GM19239 (cell line): ENCODE data around the gene ARHGAP15.

Source experiments
- DNase-seq: peaks from one replicate; pipeline ENCODE4 v3.0.0; 2011; ENCODE audit warnings: low spot score; ENCODE audit not compliant: insufficient read length
- FAIRE-seq: peaks from 2 replicates; lab custom pipeline; 2011; peaks lifted over from hg19 to GRCh38; lab: Jason Lieb, UNC

Gene ARHGAP15

DNA sequence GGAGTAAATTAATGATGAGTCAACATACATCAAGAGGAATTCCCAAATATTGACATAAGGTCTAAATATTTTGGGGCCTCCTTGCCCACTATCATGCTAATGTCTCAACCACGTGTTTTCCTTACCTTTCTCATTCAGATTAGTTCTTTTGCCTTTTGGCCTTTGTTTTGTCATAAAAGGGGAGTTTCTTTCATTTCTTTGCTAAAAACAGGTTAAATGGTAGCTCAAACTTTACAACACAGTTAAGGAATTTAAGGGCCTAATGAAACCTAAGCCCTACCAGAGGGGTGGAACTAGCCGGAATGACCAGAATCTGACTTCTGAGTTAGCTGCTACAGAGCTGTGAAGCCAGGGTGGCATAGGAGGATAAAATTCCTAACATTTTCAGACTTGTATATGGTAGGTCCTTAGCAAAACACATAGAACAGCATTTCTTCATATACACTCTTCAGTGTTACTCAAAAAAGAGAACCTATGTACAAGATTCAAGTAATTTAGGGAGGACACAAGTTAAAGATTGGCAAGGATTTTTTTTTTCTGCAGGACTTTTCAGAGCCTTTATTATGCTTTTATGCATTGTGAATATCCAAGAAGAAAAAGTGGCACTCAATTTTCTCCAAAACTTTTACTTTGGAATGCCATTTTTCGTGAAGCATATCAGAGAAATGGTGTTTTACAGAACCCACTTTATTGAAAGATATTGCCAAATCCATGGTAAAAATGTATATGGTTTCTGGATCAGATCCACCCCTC, 633.1 kb downstream of the ARHGAP15 start:
- FAIRE-seq: no peak
- DNase-seq: no peak

- FAIRE-seq (no peak), DNase-seq (no peak)
These were observed 635.0 kb downstream of the ARHGAP15 start for GRCh38 chr2:143764261-143764660.

GRCh38 chr2:143764706-143765105, 635.5 kb downstream of the ARHGAP15 start:
- FAIRE-seq: no peak
- DNase-seq: no peak

GRCh38 chr2:143768991-143769390, 639.8 kb downstream of the ARHGAP15 start:
- no peak for FAIRE-seq
- no peak for DNase-seq

DNA sequence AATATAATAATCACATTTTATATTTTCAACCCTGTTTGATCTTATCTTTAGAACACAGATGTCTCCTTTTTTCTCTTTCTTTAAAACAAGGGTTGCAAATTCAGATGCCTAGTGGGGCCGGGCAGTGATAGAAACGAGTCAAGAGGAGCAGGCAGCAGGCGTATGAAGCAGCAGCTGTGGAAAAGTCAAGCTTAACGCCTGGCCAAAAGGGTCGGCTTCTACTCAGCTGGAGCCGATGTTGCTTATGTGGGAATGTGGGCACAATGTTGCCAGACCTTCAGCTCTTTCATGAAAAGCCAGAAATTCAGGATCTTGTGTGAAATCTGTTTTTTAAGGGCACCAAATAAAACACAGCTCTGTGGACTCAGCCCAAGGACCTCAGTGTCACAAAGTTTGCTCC, 642.7 kb downstream of the ARHGAP15 start:
- FAIRE-seq: no peak
- no peak for DNase-seq

GRCh38 chr2:143776526-143777297, 647.5 kb downstream of the ARHGAP15 start:
- FAIRE-seq (no peak), DNase-seq (no peak)

- FAIRE-seq (no peak), DNase-seq (no peak)
These were observed 649.8 kb downstream of the ARHGAP15 start for GRCh38 chr2:143779021-143779420.

DNA sequence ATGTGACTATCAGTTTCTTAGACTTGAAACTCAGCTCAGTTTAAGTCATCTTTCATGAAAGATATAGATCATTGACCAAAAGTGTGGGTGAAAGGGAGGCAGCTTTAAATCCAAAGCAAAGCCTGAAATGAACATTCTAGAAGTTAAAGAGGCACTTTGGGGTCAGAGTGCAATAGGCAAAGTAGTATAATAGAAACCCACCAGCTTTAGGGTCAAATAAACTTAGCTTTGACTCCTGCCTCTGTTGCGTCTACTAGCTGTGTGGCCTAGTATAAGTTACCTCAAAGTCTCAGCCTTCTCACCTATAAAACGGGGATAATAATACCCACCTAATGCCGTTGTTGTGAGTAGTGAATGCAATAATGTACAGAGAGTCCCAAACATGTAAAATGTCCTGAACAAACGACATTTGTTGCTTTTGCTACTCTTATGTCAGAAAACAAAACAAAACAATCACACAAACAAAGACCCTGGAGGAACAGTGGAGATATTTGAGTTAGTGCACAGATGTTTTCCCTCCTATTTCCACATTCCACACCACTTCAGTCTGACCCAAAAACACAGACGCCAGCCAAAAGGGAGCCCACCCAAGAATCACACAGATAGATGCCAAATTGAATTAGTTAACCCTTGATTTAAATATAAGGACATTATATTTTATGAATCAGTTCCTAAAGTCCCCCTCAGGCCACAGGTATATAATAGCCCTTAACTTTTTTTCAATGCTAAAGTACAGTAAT, 657.0 kb downstream of the ARHGAP15 start:
- DNase-seq (no peak), FAIRE-seq (no peak)

- FAIRE-seq (peak; percentile 8), DNase-seq (no peak)
These were observed 658.5 kb downstream of the ARHGAP15 start for GRCh38 chr2:143787674-143788073.

- FAIRE-seq (no peak), DNase-seq (no peak)
These were observed 663.4 kb downstream of the ARHGAP15 start for GRCh38 chr2:143792602-143793001.

- DNase-seq (no peak), FAIRE-seq (no peak)
These were observed 664.2 kb downstream of the ARHGAP15 start for GRCh38 chr2:143793381-143793780.

DNA sequence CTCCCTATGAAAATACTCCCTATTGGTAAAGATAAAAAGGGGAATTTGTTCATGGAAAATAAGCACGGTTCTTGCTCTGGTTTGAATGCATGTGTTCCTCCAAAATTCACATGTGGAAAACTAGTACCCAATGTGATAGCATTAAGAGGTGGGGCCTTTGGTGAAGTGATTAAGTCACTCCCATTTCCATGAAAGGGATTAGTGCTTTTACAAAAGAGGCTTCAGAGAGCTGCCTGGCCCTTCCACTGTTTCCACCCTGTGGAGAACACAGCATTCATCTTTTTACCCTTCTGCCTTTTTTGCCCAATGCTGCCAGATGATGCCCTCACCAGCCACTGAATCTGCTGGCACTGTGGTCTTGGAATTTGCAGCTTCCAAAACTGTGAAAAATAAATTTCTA, 666.8 kb downstream of the ARHGAP15 start:
- FAIRE-seq: no peak
- DNase-seq: no peak

DNA sequence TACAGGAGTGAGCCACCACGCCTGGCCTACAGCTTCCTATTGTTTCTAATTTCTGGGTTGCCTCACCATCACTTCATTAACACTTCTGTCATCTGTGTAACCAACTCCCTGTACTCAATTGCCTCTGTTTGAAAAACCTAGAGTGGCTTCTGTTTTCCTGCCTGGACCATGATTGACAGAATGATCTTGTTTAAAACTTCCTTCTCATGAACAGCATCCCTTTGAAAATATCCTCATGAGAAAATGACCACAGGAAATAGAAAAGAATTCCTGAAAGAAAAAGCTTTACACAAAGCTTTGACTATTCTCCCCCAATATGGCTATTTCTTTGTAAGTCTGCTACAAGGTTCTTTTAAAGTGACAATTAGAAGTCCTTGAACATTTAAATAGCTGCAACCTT, 672.3 kb downstream of the ARHGAP15 start:
- DNase-seq (no peak), FAIRE-seq (no peak)

- DNase-seq (no peak), FAIRE-seq (peak; percentile 68)
These were observed 673.0 kb downstream of the ARHGAP15 start for GRCh38 chr2:143802242-143802641.

GRCh38 chr2:143802871-143803650, 673.8 kb downstream of the ARHGAP15 start:
- FAIRE-seq (peak; percentile 90), DNase-seq (peak; percentile 28)

GRCh38 chr2:143803936-143804335, 674.7 kb downstream of the ARHGAP15 start:
- FAIRE-seq: no peak

DNA sequence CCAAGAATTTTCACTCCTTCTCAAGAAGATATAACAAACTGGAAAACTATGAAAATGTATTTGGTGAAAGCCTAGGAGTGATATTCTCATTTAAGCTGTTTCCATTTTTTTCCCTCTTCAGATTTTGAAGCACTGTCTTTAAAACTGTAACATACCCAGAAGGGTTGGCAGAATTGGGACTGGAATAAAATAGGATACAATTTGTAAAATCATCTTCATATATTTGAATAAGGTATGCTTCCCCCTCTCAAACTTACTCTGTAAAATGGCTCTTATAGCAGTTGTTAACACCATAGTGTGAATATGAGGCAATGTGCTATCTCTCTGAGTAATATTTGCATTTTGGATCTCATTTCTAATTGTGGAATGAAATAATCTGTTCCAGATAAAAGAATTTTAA, 676.4 kb downstream of the ARHGAP15 start:
- DNase-seq (no peak), FAIRE-seq (no peak)

More at GRCh38 chr2:143803936-143804335, 674.7 kb downstream of the ARHGAP15 start:
- DNase-seq: no peak

DNA sequence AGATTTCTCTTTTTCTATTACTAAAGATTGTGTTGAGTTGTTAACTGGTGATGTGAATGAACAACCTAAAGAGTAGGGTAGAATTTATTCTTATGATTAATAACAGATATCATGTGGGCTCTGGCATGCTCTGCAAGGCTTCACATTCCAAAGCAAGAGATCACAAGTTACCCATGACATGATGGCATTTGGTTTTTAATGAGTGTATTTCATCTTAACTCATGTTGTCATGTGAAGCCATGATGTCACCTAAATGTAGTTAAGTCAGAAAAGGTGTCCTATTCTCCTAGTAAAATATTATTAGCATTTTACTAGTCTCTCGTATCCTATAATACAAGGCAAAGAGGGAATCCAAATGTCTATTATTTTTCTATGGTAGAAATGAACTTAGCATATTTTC, 678.0 kb downstream of the ARHGAP15 start:
- DNase-seq (no peak), FAIRE-seq (no peak)

GRCh38 chr2:143807671-143808070, 678.5 kb downstream of the ARHGAP15 start:
- FAIRE-seq (no peak), DNase-seq (no peak)

DNA sequence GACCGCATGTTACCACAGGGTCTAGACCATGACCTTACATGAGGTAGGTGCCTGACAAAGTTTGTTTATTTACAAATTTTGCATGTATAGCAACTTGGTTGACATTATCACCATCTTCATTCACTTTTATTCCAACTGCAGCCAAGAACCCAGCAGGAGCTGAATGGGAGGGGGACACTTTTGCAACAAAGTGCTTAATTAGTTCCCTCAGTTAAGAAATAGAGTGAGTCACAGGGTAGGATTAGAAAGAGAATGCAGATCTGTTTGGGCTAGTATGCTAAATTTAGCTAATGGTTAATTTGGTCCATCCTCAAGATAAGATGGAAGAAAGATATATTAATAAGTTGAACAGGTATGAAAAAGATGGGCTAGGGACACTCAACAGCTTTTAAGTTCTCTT, 678.9 kb downstream of the ARHGAP15 start:
- FAIRE-seq: no peak
- DNase-seq: no peak
